CMK (cell line): Measurements from ENCODE around the gene KCNJ6.
"Not testable (repeated sequence)": the region's sequence is repeated elsewhere in the genome, so short reads cannot be mapped to it uniquely, and the experiment has no call there.

Experiments used
- DNase-seq: peaks from one replicate; pipeline ENCODE4 v3.0.0-alpha.2; 2010; ENCODE audit warnings: low read depth

The KCNJ6 gene

DNA sequence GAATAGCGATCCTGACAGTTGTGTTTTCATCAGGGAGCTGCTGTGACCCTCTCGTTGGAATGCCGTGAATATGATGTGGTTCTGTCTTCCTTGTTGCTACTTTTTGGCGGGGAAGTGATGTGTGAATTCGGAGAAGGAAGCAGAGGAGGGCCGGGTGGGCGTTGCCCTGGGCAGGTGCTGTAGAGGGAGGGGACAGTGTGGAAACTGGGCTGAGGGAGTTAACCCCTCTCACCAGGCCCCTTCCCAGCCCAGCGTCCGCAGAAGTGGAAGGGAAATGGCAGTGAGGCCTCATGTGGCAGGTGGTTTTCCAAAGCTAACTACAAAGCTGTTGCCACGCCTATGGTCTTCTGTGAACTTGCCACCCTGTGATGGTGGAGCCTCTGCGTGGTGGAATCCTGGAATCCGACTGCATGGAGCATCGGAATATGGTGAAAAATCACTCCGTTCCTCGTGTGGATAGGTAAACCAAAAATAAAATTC is 321.7 kb downstream of the KCNJ6 start:
- DNase-seq: no peak

DNA sequence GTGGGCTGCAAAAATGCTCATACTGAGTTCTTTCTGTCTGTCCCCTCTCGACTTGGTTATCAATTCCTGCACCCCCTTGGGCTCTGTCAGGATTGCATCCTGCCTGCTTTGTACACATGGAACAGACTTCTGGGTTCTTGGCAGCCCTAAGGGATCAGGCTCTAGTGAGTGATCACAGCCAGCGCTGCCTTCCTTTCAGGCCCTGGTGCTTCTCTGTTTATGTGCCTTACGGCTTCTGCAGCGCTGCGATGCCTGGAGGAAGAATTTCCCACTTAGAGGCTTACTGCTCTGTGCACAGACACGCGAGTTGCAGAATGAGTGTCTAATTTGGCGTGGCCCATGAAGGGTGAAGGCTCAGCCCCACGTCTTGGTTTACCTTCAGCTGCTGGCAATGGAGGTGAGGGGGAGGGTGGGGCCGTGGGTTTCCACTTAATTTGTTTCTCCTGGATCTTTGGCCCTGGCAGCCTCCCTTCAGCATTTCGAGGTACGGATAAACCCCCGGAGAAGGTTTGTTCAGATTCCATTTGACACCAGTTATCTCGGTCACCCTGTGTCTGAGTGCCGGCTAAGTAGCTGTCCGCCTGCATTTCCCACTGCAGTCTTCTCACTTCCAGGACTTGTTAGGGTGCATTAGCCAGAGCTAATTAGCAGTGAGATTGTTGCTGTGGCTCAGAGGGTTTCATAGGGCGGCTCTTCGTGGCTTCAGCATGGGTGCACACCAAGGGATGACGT is 322.4 kb downstream of the KCNJ6 start:
- DNase-seq: no peak

DNA sequence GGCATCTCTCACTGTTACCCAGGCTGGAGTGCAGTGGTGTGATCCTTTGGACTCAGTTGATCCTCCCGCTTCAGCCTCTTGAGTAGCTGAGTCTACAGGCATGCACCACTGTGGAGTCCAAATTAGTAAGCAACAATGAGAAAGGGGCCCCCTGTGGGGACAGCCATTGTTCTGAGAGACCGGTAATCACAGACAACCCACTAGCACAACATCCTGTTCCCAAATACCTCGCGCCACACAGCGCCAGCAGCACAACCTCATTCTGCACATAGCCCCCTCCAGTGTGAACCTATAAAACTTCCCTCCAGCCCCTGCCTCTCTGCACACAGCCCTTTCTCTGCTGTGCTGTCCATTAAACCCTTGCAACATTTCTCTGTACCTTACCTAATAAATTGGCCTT is 323.2 kb downstream of the KCNJ6 start:
- no peak for DNase-seq

DNA sequence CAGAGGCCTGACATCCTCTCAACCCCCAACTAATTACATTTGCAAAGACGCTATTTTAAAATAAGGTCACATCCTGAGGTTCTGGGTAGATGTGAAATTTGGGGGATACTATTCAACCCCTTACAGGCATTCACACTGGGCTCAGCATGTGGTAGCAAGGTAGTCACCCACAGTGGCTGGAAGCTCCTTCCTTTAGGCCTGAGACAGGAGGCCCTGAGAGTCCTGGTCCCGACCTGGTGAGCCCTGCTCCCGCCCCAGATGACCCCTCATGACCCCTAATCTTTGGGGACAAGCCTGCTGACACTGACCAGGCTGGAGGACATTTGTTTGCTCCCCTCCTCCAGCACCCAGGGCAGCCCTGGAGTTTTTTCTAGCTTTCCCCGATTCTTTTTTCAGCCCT is 323.8 kb downstream of the KCNJ6 start:
- DNase-seq: no peak

DNA sequence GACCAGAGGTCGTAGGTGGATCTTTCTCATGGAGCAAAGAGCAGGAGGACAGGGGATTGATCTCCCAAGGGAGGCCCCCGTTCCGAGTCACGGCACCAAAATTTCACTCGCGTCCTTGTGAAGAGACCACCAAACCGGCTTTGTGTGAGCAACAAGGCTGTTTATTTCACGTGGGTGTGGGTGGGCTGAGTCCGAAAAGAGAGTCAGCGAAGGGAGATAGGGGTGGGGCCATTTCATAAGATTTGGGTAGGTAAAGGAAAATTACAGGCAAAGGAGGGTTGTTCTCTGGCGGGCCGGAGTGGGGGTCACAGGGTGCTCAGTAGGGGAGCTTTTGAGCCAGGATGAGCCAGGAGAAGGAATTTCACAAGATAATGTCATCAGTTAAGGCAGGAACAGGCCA is 324.3 kb downstream of the KCNJ6 start:
- DNase-seq: not testable (repeated sequence)

DNA sequence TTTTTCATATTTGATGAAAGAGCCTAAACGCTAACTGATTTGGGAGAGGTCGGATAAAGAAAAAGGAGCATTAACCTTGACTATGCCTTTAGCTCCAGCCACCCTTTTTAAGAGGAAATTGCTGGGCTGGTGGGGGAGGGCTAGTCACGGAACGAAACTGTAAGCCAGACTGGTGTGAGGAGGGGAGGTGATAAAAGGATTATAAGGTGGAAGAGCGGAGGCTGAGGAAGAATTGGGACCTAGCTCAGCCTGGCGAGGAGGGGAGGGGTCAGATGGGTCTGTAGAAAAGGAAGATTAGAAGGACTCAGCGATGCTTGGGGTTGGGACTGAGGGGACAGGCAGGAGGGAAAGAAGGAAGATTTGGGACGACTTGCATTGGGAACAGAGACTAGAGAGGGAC is 325.4 kb downstream of the KCNJ6 start:
- DNase-seq: not testable (repeated sequence)

DNA sequence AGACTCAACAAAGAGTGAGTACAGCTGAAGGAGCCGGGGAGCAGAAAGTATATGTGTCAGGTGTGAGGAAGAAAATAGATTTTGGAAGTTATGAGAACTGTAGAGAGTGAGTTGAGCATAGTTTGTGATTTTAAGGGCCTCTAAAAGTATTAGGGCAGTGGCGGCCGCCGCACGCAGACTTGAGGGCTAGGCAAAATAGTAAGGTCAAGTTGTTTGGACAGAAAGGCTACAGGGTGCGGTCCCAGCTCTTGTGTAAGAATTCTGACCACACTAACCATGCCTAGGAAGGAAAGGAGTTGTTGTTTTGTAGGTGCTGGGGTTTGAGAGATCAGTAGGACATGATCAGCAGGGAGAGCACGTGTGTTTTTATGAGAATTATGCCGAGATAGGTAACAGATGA is 327.6 kb downstream of the KCNJ6 start:
- not testable (repeated sequence) for DNase-seq

DNA sequence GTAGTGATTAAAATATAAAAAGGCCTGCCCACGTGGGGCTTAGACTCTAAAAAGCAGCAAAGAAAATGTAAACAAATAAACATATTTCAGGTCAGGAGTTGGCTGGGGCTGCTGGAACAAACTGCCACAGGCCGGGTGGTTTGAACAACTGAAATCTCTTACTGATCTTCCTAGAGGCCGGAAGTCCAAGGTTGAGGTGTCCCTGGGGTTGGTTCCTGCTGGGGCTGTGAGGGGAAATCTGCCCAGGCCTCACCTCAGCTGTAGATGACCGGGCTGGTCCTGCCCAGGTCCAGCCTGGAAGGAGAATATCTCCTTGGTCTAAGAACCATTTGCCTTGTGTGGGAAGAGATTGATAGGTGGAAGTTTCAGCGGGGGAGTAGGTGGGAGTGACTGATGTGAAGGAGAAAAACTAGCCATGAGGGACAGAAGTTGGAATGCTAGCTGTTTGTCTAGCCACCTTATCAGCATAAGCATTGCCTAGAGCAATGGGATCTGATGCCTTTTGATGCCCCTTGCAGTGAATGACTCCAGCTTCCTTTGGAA is 328.6 kb downstream of the KCNJ6 start:
- DNase-seq: no peak

DNA sequence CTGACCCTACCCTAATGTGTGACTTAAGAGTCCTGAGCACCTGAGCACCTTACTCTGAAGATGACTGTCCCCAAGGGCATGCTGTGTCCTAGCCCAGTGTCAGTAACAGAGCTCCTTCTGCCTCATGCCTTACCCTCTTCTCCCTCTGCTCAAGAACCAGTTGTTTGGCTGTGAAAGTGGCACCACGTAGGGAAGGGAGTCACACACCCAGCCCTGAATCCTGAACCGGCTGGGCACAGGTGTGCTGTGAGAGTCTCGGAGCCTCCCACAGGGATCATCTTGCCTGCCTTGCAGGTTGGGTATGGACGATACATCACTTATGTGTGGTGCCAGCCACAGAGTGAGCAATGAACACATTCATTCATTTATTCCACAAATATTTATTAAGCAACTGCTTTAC is 329.1 kb downstream of the KCNJ6 start:
- no peak for DNase-seq

DNA sequence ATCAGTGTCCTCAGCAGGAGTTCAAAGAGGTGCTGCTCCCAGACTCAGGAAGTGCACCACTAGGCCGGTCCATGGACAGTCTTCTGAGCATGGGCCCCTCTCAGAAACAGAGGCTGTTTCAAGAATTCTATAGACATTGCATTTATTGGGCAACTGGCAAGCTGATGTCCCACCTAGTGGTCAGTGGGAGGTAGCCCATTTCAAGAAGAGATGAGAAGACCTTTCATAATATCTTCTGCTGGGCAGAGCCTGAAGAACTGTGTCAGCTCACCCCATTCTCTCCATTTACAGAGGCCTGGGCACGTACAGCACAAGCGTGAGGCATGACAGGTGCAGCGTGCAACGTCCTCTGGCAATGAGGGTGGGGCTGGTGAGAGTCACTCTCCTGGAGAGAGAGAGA is 333.7 kb downstream of the KCNJ6 start:
- DNase-seq: no peak

DNA sequence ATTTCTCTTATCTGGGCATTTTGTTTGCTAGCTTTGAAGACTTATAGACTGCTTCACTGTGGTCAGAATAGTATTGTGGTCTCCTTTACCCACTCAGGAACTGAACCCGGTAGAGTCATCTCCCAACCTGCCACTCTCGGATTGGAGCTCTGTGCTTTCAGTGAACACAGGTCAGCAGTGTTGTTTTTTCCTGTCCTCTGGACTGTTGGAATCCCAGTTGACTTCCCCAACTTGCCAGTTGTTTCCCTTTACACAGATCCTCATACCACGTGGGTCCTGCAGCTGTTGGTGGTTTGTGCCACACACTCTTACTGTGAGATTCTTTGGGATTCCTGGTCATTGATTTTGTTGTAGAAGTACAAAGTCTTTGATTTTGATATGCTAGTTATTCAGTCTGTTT is 335.6 kb downstream of the KCNJ6 start:
- no peak for DNase-seq

DNA sequence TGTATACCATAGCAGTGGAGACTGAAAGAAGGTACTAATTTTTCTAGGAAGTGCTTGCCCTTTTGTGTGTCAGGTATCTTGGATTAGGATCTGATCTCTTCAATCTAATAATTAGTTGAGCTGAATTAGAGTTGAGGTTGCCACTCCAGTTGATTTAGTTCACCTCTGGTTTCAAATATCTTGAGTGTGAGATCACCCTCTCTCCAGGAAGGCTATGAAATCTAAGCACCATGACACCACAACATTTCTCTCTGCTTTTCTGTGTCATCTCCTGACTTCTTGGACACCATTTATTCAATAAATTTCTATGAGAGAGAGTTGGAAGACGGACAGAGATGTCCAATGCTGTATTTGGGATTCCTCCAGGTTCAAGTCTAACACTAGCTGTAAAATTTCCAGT is 336.9 kb downstream of the KCNJ6 start:
- no peak for DNase-seq

DNA sequence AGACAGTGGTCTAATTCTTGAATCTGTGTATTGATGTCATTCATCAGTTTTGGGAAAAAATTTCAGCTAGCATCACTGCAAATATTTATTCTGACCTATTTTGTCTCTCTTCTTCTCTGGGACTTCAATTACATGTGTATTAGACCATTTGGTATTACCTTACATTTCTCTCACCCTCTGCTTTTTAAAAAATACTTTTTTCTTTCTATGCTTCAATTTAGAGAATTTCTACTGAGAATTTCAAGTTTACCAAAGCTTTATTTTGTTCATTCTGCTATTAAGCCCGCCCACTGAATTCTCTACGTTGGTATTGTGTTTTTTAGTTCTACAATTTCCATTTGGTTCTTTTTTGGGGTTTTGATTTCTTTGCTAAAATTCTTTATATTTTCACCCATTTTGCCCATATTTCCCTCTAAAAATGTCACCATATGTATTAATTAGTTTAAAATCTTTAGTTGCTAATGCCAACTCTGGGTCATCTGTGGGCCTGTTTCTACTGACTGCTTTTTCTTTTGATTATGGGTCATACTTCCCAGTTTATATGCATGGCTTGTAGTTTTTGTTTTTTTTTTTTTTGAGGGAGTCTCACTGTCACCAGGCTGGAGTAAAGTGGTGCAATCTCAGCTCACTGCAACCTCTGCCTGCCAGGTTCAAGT is 337.7 kb downstream of the KCNJ6 start:
- DNase-seq: no peak

DNA sequence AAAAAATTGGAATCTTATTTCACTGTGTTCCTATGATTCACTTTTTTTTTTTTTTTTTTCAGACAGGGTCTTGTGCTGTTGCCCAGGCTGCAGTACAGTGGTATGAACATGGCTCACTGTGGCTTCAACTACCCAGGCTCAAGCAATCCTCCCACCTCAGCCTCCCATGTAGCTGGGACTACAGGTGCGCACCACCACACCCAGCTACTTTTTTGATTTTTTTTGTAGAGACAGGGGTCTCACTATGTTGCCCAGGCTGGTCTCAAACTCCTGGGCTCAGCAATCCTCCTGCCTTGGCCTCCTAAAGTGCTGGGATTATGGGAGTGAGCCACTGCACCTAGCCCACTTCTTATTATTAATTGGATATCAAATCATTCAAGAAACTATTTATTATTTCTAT is 339.3 kb downstream of the KCNJ6 start:
- DNase-seq: not testable (repeated sequence)

DNA sequence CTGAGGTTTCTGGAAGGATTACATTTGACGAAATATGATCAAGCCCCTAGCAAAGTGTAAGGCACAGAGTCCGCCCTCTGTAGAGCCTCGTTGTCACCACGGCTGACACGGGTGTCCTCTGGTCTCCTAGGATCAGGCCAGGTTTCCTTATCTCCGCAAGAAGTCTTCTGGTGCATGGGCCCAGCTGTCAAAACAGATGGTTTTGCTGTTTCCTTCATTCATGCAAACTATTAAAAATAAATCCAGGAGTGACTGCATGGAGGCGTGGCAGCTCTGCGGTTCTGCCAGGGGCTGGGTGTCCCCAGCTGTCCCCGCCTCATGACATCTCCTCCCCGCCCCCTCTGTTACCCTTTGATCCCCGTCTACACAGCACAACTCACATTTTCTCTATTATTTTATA is 340.7 kb downstream of the KCNJ6 start:
- no peak for DNase-seq

DNA sequence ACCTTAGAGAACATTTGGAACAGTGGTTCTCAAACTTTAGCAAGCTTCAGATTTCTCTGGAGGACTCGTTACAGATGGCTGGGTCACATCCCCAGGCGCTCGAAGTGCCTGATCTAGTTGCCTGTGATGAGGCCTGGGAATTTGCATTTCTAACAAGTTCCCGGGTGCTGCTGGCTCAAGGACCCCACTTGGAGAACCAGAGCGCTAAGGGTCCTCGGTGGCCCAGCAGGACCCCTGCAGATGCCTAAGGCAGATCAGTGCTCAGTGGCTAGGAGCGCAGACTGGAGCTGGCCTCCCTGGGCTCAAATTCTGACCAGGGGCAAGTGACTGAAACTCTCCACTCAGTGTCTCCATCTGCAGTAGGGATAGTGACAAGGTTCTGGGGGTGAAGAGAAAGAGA is 341.5 kb downstream of the KCNJ6 start:
- DNase-seq: no peak

DNA sequence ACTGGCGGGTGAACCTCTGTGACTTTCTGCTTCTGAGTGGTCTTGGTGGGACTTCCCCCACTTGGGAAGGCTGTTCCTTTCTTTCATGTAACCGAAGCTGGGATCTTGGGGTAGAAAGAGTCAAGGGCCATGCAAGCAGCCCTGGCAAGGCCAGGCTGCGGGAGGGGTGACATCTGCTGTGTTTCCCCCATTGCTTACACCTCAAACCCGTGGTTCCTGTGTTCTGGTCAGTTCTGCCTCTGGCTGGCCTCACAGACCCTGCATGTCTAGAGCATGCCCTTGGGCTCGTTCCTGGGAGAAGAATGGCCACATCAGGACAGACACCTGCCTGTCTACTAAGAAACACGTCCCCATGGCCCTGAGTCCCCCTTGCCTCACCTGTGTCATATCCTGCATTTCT is 341.9 kb downstream of the KCNJ6 start:
- no peak for DNase-seq

DNA sequence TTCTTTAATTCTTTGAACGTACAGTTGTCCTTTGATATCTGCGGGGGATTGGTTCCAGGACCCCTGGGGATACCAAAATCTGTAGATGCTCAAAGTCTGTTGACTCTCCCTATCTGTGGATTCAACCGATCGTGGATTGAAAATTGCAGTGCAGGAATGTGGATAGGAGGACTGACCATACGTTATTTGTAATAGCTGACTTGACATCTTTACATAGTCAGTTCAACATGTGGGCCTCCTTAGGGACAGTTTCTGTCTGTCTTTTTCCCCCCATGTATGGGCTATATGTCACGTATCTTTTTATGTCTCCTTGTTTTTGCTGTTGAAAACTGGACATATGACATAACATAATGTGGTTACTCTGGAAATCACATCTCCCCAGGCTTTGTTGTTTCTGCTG is 344.8 kb downstream of the KCNJ6 start:
- DNase-seq: no peak

DNA sequence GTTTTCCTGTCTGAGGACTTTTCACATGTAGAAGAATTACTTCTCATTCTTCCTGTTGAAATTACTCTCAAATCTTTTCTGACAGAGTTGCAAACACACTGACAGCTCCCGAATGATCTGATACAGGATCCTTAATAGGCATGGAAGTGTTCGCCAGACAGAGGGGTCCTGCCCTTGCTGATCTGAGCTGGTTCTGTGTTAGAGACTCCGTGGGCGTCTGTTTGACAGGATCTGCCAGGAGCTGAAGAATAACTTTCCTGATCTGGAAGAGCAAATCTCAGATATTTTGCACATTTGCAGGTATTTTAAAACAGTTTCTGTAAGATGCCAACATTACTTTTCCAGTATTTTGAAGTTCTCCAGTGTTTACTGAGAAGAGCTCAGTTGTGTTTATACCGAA is 347.3 kb downstream of the KCNJ6 start:
- DNase-seq: no peak

DNA sequence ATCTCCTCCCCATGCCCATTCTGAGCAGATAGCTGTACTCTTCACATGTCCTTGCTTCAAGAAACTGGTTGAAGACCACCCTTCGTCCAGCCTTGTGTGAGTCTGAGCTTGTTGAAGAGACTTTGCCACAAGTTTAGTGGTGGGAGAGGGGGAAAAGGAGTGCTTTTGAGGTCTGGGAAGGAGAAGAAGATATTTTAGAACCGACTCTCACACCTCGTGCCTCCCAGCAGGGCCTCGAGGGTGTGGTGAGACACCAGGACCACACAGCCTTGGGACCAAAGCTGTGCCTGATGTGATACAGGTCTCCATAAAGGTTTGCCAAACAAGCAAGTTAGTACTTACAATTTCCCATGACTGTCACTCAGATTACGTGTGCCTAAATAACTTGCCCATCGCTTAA is 347.8 kb downstream of the KCNJ6 start:
- no peak for DNase-seq

DNA sequence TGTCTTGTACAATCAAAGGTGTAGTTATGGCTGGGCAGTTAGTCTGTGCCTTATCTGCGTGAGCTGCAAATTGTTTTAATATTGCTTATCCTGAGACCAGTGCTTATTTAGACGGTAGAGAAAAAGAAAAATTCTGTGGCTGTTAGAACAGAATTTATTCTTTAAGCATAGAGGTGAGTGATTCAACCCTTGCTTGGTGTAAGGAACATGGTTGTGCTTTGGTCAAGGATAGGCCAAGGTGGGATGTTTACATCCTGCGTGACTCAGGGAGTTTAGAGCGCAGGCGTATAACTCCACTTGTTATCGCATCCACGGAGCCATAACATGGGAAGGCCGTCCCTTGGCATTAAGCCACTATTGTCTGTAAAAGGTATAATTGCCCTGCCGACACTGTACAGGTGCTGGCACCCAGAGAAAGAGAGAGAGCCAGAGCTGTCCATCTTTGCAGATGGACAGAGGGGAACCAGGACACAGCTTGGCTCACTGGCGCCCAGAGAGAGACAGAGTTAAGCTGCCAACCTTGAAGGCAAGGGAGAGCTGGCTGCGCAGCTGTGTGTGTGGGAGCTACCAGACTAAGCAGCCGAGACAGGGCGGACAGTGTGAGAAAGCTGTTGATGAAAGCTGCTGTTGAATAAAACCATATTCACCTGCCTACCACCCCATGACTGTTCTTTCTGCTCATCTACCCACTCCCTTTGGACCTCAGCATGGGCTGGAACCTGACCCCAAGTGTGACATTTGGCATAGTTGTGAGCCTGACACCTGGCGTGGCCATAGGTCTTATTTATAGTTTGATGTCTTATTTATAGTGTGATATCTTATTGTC is 349.3 kb downstream of the KCNJ6 start:
- DNase-seq: no peak

DNA sequence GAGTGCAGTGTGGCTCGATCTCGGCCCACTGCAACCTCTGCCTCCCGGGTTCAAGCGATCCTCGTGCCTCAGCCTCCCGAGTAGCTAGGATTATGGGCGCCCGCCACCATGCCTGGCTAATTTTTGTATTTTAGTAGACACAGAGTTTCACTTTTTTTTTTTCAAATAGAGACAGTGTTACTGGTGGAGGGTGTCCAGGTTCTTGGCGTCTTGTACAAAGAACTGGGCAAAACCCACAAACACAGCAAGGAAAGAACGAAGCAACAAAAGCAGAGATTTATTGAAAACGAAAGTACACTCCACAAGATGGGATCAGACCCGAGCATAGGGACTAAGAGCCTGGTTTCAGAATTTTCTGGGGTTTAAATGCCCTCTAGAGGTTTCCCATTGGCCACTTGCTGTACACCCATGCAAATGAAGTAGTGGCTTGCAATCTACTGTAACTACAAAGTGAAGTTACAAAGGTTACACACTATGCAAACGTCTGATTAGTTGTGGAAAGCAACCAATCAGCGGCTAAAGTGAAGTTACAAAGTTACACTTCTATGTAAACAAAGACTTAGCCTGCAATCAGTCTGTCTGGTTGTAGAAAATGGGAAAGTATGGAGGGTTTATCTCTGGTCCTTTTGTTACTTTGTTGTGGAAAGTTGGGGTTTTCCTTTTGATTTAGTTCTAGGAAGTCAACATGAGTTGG is 350.6 kb downstream of the KCNJ6 start:
- DNase-seq: no peak
